ENCODE results near the gene DLX3.
"Not testable (repeated sequence)": the region's sequence is repeated elsewhere in the genome, so short reads cannot be mapped to it uniquely, and the experiment has no call there.

DLX3 gene
- total RNA-seq = 0 reads per million in 2 donors

DNA sequence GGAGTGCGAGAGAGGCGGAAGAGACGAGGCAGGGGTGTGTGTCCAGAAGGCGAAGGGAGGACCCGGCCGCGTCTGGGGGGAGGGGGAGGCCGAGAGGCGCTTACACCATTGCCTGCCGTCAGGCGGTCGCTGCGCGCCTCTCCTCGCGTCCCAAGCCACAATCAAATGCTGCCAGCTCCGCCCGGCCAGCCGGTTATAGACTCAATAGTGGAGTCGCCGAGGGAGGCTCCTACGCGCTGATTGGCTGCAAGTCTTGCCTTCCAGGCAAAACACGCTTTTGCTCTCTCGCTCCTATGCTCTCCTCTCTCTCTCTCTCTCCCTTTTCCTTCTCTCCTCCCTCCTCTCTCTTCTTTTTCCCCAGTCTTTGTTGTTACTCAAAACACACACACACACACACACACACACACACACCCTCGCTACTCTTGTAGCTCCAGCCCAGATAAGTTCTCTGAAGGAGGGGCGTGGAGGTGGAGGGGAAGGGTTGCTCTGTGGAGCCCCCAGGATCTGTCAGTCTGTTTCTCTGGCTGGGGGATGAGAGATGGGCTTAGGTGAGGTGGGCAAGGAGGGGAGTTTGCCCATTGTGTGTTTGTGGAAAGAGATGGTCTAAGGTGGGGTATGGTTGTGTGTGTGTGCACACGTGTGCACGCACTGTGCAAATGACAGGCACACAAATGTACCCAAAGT lies at the start of gene DLX3:
DLX3 (minus strand) TSS at position 170 of the 684 bp plus-strand sequence. CDS start 226 bp downstream, outside the sequence.
- no peak for DNase-seq

DNA sequence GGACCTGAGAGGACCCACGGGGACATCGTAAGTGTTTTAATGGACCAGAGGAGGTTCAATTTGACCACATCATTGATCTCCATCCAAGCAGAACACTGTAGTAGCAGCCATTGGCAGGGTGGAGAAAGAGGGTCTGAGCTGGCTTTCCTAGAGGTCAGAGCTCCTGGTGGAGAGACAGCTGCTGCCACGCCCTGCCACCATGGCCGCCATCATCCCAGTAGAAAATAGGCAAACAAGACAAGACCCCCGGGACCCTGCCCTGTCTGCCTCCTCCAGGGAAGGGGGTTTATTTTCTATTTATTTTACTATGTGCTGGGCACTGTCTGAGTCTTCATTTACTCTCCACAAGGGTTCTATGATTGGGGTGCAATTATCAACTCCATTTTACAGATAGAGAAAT lies 49.5 kb upstream of the DLX3 start:
- no peak for DNase-seq

DNA sequence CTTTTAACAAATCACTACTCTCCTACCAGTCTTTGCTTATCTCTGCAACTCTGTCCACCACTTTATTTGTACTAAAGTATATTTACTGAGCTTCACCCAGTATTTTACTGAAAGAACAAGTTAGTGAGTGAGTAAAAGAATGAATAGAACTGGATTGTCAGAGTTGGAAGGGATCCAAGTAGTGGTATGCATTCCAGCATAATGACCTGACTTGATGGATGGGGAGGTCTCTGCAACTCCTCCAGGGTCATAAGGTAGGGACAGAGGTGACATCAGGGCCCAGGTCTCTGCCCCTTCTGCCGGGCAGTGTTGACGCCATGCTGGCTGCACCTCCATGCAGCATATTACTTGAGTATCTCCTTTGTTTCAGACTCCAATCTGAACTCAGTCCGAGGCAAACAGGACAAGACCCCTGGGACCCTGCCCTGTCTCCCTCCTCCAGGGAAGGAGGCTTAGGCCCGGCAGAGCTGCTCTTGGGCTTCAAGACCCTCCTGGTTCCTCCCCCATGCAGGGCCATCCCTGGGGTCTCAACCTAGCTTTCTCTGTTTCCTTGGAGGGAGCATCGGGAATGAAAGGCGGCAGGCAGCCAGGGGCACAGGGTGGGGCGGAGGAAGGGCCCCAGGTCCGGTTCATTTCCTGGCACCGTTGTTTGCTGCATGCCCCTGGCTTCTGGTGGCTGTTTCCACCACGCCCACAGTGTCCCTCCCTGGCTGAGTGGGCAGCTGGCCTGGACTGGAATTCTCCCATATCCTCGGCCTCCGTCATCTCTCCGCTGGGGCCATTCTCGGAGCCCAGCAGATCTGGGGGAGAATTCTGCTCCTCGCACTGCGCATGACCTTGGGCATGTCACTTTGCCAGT lies 48.5 kb upstream of the DLX3 start:
- DNase-seq = no peak

DNA sequence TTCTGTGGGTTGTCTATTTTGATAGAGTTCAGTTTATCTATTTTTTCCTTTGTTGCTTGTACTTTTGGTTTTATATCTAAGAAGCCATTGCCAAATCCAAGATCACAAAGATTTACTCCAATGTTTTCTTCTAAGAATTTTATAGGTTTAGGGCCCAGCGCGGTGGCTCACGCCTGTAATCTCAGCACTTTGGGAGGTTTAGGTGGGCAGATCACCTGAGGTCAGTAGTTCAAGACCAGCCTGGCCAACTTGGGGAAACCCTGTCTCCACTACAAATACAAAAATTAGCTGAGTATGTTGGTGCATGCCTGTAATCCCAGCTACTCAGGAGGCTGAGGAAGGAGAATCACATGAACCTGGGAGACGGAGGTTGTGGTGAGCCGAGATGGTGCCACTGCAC lies 47.2 kb upstream of the DLX3 start:
- DNase-seq = no peak

DNA sequence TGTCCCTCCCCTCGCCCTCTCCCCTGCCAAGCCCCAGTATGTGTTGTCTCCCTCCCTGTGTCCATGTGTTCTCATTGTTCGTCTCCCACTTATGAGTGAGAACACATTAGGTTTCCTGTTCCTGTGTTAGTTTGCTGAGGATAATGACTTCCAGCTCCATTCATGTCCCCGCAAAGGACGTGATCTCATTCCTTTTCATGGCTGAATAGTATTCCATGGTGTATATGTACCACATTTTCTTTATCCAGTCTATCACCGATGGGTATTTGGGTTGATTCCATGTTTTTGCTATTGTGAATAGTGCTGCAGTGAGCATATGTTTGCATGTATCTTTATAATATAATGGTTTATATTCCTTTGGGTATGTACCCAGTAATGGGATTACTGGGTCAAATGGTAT lies 45.5 kb upstream of the DLX3 start:
- not testable (repeated sequence) for DNase-seq

DNA sequence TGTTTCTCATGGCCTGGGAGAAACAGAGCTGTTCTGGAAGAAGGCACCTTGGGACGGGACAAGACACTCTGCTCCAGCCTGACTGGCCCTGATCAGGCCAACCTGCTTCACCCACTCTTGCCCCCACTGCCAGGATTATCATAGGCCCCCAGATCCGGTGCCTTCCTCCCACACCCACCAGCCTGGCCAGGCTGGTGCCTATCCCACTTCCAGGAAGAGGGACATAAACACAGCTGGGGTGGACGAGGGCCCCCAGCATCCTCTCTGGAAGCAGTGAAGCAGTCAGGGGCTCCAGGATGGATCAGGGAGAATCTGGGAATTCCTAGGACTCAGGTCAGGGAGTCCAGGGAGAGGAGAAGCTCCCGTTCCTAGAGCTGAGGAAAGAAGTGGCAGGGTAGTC lies 44.0 kb upstream of the DLX3 start:
- DNase-seq = no peak

DNA sequence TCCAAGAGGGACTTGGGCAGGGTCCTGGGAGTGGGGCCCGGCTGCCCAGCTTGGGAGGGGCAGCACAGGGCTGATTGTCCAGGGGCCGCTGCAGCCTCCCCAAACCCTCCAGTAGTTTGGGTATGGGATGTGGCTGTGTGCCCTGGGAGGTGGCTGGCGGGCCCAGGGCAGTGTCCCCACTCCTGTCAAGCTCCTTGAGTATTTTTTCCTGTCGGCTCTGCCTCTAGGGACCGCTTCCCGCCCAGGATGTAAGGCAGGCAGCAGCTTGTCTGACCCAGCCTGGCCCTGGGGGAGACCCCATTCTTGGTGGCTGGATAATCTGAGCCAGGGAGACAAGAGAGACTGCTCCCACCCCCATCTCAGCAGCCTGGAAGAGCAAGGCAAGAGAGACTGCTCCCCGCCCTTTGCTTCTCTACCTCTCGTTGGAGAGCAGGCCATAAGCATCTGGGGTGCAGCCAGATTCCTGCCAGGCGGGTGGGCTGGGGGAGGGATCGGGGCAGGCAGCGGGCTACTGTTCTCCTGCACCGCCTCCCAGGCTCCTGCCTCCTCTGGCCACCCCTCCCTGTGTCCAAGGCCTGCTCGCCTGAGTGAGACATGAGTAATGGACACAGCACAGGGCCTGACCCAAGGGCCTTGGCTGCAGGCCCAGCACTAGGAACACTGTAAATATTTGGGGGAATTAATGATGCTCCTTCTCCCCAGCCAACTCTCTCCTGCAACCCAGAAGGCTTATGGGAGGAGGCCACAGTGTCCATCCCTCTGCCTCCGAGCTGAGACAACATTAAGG lies 42.5 kb upstream of the DLX3 start:
- no peak for DNase-seq

DNA sequence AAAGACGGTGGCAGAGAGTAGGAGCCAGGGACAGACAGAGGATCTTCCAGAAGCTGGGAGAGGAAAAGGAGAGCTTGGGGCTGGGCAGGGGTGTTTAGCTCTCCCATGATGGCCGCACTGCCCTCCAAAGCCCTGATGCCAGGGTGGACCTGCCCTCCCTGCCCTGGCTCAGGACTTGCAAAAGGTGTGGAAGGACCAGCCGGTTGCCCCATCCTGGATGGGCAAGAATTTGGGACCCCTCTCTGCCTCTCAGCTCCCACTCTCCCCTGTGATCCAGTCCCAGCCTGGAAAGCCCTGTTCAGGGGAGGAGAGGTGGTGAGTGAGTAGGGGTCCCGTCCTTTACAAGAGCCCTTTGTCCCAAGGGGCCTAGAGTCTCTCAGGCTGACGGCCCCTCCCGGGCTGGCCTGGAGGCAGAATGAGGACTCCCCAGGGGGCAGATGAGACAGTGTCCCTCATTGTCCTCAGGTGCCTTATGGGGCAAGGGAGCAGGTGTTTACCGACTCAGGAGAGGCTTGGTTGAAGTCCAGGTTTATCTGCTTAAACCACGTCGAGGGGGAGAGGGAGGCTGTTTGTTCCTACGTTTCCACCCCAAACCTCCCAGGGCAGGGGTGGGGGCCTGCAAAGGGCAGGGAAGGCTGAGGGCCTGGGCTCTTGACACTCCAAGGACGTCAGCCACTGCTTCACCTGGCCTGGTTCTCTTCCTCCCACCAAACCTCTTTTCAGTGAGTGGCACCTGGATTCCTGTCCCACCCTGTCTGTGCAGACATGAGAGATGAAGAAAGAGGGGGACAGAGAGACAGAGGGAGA lies 41.6 kb upstream of the DLX3 start:
- DNase-seq = no peak

DNA sequence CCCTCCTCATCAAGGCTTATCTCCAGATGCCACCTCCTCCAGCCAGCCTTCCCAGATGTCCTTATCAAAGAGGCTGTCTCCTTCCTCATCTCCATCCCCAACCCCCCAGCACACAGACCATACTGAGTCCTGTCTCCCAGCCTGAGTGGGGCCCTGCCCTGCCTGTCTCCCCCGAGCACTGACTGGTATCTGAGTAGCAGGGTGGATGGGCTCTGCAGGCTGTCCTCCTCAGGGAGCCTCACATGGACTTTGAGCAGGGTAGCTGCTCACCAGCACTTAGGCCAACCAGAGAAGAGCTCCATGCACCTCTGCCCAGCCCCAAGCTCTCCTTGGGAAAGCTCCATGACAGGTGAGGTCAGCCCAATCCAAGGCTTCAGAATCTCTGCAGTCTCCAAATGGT lies 40.9 kb upstream of the DLX3 start:
- no peak for DNase-seq

DNA sequence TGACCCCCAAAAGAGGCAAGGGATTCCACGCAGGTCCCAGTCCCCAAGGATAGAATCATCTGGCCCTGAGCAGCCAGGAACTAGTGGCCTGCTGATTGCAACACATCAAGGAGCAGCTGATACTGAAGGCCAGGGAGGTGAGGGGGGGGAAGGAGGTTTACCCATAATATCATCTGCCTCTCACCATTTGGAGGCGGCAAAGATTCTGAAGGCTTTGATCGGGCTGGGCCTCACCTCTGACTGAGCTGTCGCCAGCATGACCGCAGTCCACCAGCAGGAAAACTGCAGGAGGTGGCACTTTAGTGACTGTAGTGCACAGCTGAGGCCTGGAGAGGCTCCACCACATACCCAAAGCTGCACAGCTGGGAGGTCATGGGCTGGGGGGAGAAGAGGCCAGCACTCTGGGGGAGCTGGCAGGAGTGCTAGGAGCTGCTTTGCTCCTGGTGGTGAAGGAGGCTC lies 40.4 kb upstream of the DLX3 start:
- no peak for DNase-seq

DNA sequence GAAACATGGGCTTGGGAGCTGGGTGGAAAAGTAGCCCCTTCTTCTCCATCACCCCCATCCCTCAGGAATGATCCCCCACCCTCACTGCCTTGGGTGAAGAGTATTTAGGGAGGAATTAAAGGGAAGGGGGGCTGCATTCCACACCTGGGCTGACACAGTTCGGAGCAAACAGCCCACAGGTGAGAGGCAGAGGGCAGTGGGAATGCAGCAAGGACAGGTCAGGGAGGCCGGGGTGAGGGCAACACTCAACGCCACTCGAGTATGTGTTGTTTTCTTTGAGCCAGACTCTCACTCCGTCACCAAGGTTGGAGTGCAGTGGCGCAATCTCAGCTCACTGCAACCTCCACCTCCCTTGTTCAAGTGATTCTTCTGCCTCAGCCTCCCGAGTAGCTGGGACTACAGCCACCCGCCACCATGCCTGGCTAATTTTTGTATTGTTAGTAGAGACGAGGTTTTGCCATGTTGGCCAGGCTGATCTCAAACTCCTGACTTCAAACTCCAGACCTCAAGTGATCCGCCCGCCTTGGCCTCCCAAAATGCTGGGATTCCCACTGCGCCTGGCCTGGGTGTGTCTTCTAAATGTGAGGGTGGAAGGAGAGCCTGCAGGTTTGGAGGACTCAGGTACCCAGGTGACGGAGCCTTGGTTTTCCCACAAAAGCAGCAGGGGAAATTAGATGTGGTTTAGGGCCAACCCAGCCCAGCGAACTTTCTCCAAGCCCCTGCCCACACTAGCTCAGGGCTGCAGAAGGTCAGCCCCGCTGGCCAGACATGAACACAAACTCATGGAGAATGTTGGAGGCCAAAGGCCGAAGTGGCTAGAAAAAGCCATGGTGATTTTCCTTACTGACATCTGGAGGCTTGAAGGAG lies 39.7 kb upstream of the DLX3 start:
- DNase-seq = no peak

DNA sequence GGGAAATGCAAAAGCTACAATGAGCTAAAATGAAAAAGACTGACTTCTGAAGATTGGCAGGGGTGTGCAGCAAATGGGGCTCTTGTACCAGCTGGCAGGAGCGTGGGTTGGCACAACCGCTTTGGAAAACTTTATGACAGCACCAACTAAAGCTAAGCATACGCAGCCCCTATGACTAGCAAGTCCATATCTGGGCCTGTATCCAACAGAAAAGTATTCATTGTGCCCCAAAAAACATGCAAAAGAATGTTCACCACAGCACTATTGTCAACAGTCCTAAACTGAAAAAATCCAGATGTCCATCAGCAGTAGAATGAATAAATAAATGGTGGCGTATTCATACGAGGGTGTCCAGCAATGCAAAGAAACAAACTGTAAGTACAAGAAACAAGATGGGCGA lies 38.3 kb upstream of the DLX3 start:
- no peak for DNase-seq

DNA sequence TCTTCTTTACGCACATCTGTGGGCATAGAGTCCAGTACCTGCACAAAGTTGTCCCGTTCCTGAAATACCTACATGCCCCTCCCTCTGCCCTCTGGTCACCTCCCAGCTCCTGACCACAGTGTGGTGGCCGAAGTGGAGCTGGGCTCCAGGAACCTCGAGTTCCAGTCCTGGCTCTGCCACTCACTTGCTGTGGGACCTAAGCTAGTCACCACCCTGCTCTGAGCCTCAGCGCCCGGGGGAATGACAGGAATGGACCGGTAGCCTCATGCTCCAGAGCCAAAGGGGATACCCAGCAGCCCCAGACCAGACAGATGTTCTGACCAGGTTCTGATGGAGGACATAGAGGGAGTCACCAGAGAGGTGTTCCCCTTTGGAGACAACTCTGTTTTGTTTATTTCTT lies 34.2 kb upstream of the DLX3 start:
- DNase-seq = no peak

DNA sequence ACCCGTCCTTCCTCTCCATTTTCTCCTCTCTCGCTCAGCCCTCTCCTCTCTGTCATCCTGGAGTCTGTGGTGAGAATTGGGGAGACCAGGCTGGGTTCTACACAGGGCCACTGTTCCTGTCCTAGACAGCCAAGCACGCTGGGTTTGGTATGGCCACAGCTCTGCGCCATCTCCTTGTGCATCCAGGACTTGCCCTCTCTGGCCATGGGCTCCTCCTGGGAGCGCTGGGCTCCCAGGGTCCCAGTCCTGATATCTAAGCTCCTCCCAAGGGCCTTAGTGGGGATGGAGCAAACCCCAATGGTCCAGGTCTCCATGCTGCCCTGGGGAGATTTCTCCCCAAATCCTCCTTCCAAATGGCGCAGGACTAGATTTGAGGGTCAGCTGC lies 33.7 kb upstream of the DLX3 start:
- DNase-seq = no peak

DNA sequence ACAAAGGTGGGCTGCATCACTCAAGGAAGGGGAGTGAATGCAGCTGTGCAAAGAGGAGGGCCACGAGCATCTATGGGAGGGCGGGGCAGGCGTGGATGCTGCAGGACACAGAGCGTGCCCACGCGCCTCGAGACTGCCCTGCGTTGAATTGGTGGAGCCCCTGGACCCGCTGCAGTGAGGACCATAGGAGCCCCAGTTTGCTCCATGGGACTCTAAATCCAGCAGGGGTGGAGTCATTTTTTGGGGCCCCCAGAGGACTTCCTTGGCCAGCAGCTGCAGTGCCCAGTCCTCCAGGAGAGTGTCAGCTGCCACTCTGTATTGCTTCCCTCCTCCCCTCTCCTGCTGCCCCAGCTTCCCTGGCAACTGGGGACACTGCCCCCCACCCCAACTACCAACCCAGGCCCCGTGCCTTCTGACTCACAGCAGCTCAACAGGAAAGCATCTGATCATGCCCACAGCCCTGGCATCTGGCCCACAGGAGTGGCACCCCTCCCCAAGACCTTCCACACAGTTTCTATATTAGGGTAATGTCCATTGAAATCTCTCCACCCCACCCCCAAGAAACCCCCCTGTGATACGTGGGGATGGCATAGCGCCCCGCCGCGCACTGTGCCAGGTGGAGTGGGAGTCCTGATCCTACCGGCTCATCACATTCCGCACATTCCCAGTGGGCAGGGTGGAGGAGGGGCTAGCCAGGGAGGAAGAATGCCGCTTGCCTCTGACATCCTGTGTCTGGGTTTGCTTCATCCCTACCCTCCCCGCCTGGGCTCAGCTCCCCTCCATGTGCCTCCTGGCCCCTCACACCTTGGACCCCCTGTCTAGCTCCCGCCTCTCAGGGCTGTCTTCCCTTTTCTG lies 33.1 kb upstream of the DLX3 start:
- no peak for DNase-seq

DNA sequence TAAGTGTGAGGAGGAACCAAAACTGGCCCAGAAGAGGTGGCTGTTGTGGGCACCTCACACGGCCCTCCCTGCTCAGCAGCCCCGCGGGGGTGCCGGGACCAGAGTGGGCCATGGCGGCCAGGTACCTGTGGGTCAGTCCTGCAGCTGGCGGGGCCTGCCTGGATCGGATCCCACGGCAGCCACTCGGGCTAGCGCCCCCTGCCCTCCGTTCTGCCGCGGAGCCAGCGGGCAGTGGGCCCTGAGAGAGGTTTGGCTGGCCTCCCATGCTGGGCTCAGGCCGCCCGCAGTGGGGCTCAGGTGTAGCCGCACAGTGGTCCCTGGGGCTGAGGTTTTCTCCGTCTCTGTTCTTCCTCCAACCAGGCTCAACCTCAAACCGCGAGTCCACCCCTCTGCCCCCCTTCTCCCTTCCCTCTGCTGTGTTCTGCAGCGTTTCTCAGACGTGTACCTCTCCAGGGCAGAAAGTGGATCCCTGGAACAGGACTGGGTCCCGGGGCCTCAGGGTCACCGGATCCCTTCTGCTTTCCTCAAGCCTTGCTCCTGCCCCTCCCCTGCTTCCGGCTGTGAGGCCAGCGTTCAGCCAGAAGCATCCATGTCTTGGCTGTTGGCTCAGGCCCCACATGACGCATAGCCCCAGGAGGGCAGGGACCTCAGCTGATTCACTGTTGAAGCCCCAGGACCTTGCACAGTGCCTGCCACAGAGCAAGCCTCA lies 32.3 kb upstream of the DLX3 start:
- DNase-seq = no peak

DNA sequence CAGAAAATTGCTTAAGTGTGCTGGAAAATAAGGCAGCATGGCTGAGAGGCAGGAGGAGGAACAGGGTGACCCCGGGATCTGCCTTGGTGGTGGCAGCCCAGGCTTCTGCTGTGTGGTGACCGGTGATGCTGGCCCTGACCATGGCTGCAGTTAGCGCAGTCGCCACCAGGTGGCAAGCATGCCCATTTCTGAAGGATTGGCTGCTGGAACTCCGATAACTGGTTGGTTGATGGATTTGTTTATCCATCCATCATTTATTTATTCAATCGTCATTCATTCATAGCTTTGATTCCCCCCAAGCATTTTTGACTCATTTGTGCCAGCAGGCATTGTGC lies 31.8 kb upstream of the DLX3 start:
- peak; percentile 79 for DNase-seq

DNA sequence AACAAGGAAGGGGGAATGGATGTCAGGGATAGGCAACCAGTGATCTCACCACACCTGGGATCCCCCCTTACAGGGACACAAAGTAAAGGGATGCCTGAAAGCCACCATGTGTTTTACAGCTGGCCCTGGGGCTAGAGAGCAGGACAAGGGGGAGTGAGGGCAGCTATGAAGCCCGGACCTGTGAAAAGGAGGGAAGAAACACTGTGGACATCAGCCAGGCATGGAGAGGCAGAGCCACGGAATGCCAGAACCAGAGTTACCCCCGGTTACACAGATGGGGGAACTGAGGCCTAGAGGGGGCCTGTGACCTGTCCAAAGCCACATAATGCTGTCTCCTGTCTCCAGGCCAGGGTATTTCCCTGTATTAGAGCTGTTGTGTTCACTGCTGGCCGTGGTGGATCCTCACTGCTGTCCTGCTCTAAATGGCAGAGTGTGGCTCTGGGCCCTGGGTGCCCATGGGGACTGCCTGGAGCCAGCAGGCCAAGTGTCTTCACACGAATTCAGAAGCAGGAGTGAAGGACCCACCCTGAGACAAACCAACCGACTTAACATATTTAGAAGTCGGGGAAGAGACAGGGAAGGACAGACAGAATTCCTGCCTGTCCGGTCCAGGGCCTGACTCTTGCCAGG lies 31.1 kb upstream of the DLX3 start:
- DNase-seq = no peak

DNA sequence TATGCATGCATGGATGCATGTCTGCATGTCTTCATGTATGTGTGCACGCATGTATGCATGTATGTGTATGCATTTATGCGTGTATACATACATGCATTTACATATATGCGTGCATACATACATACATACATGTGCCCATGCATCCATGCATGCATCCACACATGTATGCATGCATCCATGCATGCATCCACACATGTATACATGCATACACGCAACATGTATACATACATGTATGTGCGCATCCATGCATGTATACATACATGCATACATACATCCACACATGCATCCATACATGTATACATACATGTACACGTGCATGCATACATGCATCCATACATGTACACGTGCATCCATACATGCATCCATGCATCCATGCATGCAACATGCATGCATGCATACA lies 29.8 kb upstream of the DLX3 start:
- no peak for DNase-seq

DNA sequence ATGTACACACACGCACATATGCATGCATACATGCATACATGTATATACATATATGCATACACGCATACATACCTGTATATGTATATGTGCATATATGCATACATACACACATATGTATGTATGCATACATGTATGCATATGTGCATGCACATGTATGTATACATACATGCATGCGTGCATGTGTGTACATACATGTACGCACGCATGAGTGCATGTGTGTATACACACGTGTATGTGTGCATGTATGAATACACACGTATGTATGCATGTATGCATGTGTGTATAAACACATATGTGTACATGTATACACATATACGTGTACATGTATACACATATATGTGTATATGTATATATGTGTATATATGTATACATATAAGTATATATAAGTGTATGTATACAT lies 28.5 kb upstream of the DLX3 start:
- no peak for DNase-seq

All from T-helper 9 cell (primary cell).